ENCODE measurements around the gene CHRNB2.

GRCh38 chr1:154614901-154615300, 47.3 kb downstream of the CHRNB2 start:
- TF ChIP-seq CTCF (IDR thresholded peaks at IDR 0.05), result no peak
- TF ChIP-seq POLR2A (IDR thresholded peaks at IDR 0.05), result no peak
